ENCODE results near the gene MLN.

The MLN gene

GRCh38 chr6:33783781-33784520 lies 19.9 kb downstream of the MLN start:
- H3K4me2 ChIP-seq (ENCODE audit: low read length) = no peak overlapping the region
- no peak overlapping the region for H3K4me3 ChIP-seq (ENCODE audit: low read length)
- H3K9me3 ChIP-seq (replicated peaks; ENCODE audit: low read length) = no peaks in the 10 kb centered on the region
- no peaks in the 10 kb centered on the region for H3K27me3 ChIP-seq (ENCODE audit: control insufficient read depth, insufficient read depth, low read length)
- H3K36me3 ChIP-seq (ENCODE audit: insufficient read depth, low read length) = peaks cover 65% of the 10 kb centered on the region
- peaks cover 48% of the 10 kb centered on the region for H3K4me1 ChIP-seq (ENCODE audit: control insufficient read depth, insufficient read depth, low read length)
- no peak overlapping the region for H3K9ac ChIP-seq (ENCODE audit: low read depth, low read length)

- no peak overlapping the region for H3K4me2 ChIP-seq (ENCODE audit: low read length)
- no peaks in the 10 kb centered on the region for H3K27me3 ChIP-seq (ENCODE audit: control insufficient read depth, insufficient read depth, low read length)
- no peak overlapping the region for H3K4me3 ChIP-seq (ENCODE audit: low read length)
- H3K4me1 ChIP-seq (ENCODE audit: control insufficient read depth, insufficient read depth, low read length) = peaks cover 44% of the 10 kb centered on the region
- no peaks in the 10 kb centered on the region for H3K9me3 ChIP-seq (replicated peaks; ENCODE audit: low read length)
- no peak overlapping the region for H3K9ac ChIP-seq (ENCODE audit: low read depth, low read length)
- peaks cover 79% of the 10 kb centered on the region for H3K36me3 ChIP-seq (ENCODE audit: insufficient read depth, low read length)
Observed at GRCh38 chr6:33782561-33782960, 21.2 kb downstream of the MLN start.

DNA sequence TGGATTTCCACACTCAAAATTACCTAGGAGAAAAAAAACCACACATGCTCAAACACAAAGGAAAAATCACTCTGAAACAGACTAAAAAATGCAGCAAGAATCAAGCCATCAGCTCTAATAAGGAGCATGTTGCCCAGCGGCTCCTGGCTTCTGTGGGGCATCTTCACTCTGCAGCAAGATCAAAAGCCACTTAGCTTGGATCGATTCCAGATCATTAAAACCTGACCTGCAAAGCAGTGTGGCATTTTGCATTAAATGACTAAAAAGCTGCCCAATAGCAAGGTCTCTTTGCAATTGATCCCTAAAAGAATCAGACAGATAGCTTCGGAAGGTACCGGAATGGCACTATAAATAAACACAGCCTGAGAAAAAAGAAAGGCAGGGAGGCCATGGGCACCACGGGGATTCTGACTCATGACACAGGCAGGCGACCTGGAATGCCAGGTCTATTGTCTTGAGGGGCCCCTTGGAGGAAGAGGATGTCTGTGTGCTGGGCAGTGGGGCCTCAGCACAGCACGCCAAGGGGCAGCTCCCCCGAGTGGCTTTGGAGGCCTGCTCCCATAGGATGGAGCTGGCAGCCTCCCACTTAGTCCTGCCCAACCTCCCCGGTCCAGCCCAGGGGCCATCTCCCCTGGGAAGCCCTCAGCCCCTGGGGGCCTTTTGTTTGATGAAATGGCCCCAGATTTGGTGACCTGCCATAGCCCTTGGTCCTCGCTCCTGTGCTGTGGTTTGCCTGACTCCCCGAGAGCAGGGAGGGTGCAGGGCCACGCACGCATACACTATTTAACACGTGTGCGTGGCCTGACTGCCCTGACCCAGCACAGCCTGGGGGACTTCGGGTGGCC lies 22.4 kb downstream of the MLN start:
- no peak overlapping the region for H3K9ac ChIP-seq (ENCODE audit: low read depth, low read length)
- H3K4me1 ChIP-seq (ENCODE audit: control insufficient read depth, insufficient read depth, low read length) = peaks cover 32% of the 10 kb centered on the region

DNA sequence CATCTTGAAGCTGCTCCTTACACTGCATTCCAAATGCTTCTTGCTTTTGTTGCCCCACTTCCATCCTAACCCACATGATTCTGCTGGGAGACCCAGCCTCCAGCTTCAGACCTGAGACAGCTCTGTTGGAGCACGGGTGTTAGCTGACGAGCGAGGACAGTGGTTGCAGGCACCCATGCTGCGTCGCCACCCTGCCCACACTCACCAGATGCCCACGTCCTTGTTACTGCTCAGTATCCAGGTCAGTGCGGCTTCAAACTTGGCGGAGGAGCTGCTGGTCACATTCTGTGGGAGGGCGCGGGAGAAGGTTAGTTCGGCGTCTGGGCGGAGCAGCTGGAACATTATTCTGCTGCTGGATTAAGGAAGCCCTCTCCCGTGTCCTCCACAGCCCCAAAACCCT lies 23.9 kb downstream of the MLN start:
- Histone ChIP-seq H3K9ac (ENCODE audit: low read depth, low read length) (no peak overlapping the region), H3K4me2 (ENCODE audit: low read length) (no peak overlapping the region), H3K27me3 (ENCODE audit: control insufficient read depth, insufficient read depth, low read length) (no peaks in the 10 kb centered on the region), H3K4me3 (ENCODE audit: low read length) (no peak overlapping the region), H3K36me3 (ENCODE audit: insufficient read depth, low read length) (peaks cover 95% of the 10 kb centered on the region), H3K9me3 (replicated peaks; ENCODE audit: low read length) (no peaks in the 10 kb centered on the region), H3K4me1 (ENCODE audit: control insufficient read depth, insufficient read depth, low read length) (peaks cover 17% of the 10 kb centered on the region)

More for the DNA sequence above, 22.4 kb downstream of the MLN start:
- H3K4me2 ChIP-seq (ENCODE audit: low read length) = peak overlapping the region; percentile 52
- peaks cover 89% of the 10 kb centered on the region for H3K36me3 ChIP-seq (ENCODE audit: insufficient read depth, low read length)
- no peaks in the 10 kb centered on the region for H3K27me3 ChIP-seq (ENCODE audit: control insufficient read depth, insufficient read depth, low read length)
- H3K4me3 ChIP-seq (ENCODE audit: low read length) = no peak overlapping the region
- H3K9me3 ChIP-seq (replicated peaks; ENCODE audit: low read length) = no peaks in the 10 kb centered on the region

- no peaks in the 10 kb centered on the region for H3K9me3 ChIP-seq (replicated peaks; ENCODE audit: low read length)
- H3K4me1 ChIP-seq (ENCODE audit: control insufficient read depth, insufficient read depth, low read length) = peaks cover 13% of the 10 kb centered on the region
- no peaks in the 10 kb centered on the region for H3K27me3 ChIP-seq (ENCODE audit: control insufficient read depth, insufficient read depth, low read length)
- H3K36me3 ChIP-seq (ENCODE audit: insufficient read depth, low read length) = peaks cover 95% of the 10 kb centered on the region
- no peak overlapping the region for H3K9ac ChIP-seq (ENCODE audit: low read depth, low read length)
- H3K4me3 ChIP-seq (ENCODE audit: low read length) = no peak overlapping the region
- H3K4me2 ChIP-seq (ENCODE audit: low read length) = no peak overlapping the region
Observed at GRCh38 chr6:33779290-33779689, 24.5 kb downstream of the MLN start.

- H3K9ac ChIP-seq (ENCODE audit: low read depth, low read length) = no peak overlapping the region
- no peak overlapping the region for H3K4me2 ChIP-seq (ENCODE audit: low read length)
- no peak overlapping the region for H3K4me3 ChIP-seq (ENCODE audit: low read length)
- H3K36me3 ChIP-seq (ENCODE audit: insufficient read depth, low read length) = peaks cover 93% of the 10 kb centered on the region
- peaks cover 13% of the 10 kb centered on the region for H3K4me1 ChIP-seq (ENCODE audit: control insufficient read depth, insufficient read depth, low read length)
- H3K9me3 ChIP-seq (replicated peaks; ENCODE audit: low read length) = no peaks in the 10 kb centered on the region
- H3K27me3 ChIP-seq (ENCODE audit: control insufficient read depth, insufficient read depth, low read length) = no peaks in the 10 kb centered on the region
Observed at GRCh38 chr6:33778444-33779121, 25.2 kb downstream of the MLN start.

DNA sequence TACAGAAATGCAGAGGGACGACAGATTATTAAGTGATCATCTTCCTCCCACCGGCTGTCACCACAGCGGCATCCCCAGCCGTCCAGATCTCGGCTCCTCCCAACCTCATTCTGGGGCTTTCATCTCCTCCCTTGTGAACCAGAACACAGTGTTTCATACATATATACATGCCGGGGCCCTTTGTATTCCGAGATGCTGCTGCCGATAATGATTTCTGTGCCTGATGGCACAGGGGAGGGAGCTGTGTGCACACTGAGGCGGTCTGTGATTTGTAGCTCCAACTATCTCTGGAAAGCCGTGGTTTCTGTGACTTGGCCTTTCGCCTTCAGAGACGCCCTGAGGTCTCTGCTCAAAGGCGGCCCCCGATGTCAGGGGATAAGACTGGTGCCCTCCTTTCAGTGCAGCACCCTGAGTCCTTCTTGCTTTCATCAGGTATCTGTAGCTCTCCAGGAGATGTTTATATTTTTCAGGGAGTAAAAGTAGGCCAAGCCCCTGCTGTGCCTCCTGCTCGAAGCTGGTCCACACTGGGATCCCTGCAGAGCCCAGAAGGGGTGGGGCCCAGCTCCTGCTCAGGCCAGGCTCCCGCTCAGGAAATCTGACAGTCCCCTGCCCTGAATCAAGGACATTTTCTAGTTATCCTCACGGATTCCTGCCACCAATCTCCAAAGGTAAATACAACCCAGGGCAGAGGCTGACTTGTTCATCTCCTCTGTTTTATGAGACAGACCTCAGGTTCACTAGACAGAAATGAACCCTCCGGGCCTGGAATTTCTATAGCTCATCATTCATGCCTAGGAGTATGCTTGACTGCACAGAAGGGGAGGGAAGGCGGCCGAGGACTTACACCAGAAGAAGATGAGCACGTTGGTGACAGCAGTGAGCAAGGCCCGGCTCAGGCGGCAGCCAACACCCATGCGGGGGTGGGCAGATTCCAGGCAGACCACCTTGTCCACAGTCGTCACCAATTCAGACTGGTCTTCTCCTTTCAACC lies 26.1 kb downstream of the MLN start:
- Histone ChIP-seq H3K4me2 (ENCODE audit: low read length) (no peak overlapping the region), H3K4me1 (ENCODE audit: control insufficient read depth, insufficient read depth, low read length) (peaks cover 22% of the 10 kb centered on the region), H3K9me3 (replicated peaks; ENCODE audit: low read length) (no peaks in the 10 kb centered on the region), H3K27me3 (ENCODE audit: control insufficient read depth, insufficient read depth, low read length) (no peaks in the 10 kb centered on the region), H3K4me3 (ENCODE audit: low read length) (no peak overlapping the region), H3K9ac (ENCODE audit: low read depth, low read length) (no peak overlapping the region), H3K36me3 (ENCODE audit: insufficient read depth, low read length) (peaks cover 90% of the 10 kb centered on the region)

GRCh38 chr6:33776764-33777163 lies 27.0 kb downstream of the MLN start:
- Histone ChIP-seq H3K4me1 (ENCODE audit: control insufficient read depth, insufficient read depth, low read length) (peaks cover 27% of the 10 kb centered on the region), H3K36me3 (ENCODE audit: insufficient read depth, low read length) (peaks cover 90% of the 10 kb centered on the region), H3K9ac (ENCODE audit: low read depth, low read length) (no peak overlapping the region), H3K27me3 (ENCODE audit: control insufficient read depth, insufficient read depth, low read length) (no peaks in the 10 kb centered on the region), H3K4me2 (ENCODE audit: low read length) (no peak overlapping the region), H3K4me3 (ENCODE audit: low read length) (no peak overlapping the region), H3K9me3 (replicated peaks; ENCODE audit: low read length) (no peaks in the 10 kb centered on the region)

DNA sequence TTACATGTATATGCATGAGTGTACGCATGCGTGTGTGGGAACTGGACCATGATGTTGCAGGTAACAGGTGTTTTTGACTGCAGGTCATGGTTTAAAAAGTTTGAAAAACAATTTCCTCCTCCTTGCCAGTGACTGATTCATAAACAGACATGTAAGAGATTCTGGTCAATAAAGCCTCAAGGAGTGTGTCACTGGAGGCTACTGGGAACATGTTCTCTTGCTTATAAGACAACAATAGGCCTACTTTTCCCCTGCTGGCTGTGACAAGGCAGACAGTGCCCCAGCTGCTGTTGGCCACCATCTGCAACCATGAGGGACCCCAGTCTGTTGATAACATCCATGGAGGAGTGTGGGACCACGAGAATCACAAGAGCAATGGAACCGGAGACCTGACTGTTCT lies 27.6 kb downstream of the MLN start:
- no peak overlapping the region for H3K4me3 ChIP-seq (ENCODE audit: low read length)
- H3K4me1 ChIP-seq (ENCODE audit: control insufficient read depth, insufficient read depth, low read length) = peaks cover 27% of the 10 kb centered on the region
- no peaks in the 10 kb centered on the region for H3K27me3 ChIP-seq (ENCODE audit: control insufficient read depth, insufficient read depth, low read length)
- H3K4me2 ChIP-seq (ENCODE audit: low read length) = no peak overlapping the region
- no peaks in the 10 kb centered on the region for H3K9me3 ChIP-seq (replicated peaks; ENCODE audit: low read length)
- peaks cover 87% of the 10 kb centered on the region for H3K36me3 ChIP-seq (ENCODE audit: insufficient read depth, low read length)
- H3K9ac ChIP-seq (ENCODE audit: low read depth, low read length) = no peak overlapping the region

DNA sequence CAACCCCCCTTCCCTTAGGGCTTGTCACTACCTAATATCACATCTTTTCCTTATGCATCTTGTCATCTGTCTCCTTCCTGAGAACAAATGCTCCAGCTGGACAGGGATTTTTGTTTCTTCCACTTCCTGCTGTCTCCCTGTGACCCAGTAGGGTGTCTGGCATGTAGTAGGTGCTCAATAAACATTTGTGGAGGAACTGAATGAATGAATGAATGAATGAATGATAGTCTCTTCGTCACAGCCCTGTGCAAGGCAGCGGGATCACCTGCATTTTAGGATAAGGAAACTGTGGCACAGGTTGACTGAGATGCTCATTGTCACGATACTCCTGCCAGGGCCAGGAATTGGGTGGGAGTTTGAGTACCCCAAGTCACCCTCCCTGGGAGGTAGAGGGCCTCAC lies 29.0 kb downstream of the MLN start:
- Histone ChIP-seq H3K4me1 (ENCODE audit: control insufficient read depth, insufficient read depth, low read length) (peaks cover 39% of the 10 kb centered on the region), H3K36me3 (ENCODE audit: insufficient read depth, low read length) (peaks cover 73% of the 10 kb centered on the region), H3K4me2 (ENCODE audit: low read length) (no peak overlapping the region), H3K4me3 (ENCODE audit: low read length) (no peak overlapping the region), H3K9ac (ENCODE audit: low read depth, low read length) (no peak overlapping the region), H3K27me3 (ENCODE audit: control insufficient read depth, insufficient read depth, low read length) (no peaks in the 10 kb centered on the region), H3K9me3 (replicated peaks; ENCODE audit: low read length) (no peaks in the 10 kb centered on the region)

Measured in skeletal muscle satellite cell (primary cell).